Hair follicular keratinocyte (primary cell): ENCODE data around the gene PADI3. TPM values are rescaled to one million over a fixed set of nuclear protein-coding genes. Genes with fewer than 3 reads are reported as not detected.

Source experiments
- total RNA-seq: library from RNA; depleted of rRNA; stranded (reverse); fragments of >200 nt; gene quantifications from 2 replicates; pipeline ENCODE4 v1.2.3, GENCODE V29; 2015

Gene PADI3
- total RNA-seq = 8.7 and 9.7 TPM in 2 replicates

GRCh38 chr1:17248781-17249180, at the start of gene PADI3:
TSS of gene PADI3 (plus strand) at chr1:17249098. CDS start at chr1:17249138, 40 bp downstream.

GRCh38 chr1:17204546-17205440, 44.1 kb upstream of the PADI3 start, which contains the start of gene PADI1:
TSS of gene PADI1 (plus strand) at chr1:17205128. CDS start at chr1:17205218, 90 bp downstream.

GRCh38 chr1:17307946-17308345, 59.0 kb downstream of the PADI3 start, which contains the start of gene PADI4:
TSS of gene PADI4 (plus strand) at chr1:17308197. CDS start at chr1:17308223, 26 bp downstream.

Other genes starting within 250 kb of the PADI3 start
- gene ATP13A2, start 237.2 kb upstream of the PADI3 start, total RNA-seq = 73.6 and 76.7 TPM in 2 replicates
- 147 and 211 TPM in 2 replicates for gene SDHB, start 195.1 kb upstream of the PADI3 start, total RNA-seq
- not detected in 2 replicates for gene PADI2, start 129.6 kb upstream of the PADI3 start, total RNA-seq
- gene PADI1, start 44.0 kb upstream of the PADI3 start, total RNA-seq = 0.39 TPM in 1 of 2 replicates, not detected in the other
- not detected in 2 replicates for gene PADI4, start 59.1 kb downstream of the PADI3 start, total RNA-seq
- gene PADI6, start 123.1 kb downstream of the PADI3 start, total RNA-seq = not detected in 2 replicates
- 90.4 and 104 TPM in 2 replicates for gene RCC2, start 190.6 kb downstream of the PADI3 start, total RNA-seq